ENCODE measurements around the gene ANKH. TPM values are rescaled to one million over a fixed set of nuclear protein-coding genes. Genes with fewer than 3 reads are reported as not detected.

The ANKH gene
- 10.4 and 22.1 TPM in 2 replicates for total RNA-seq

DNA sequence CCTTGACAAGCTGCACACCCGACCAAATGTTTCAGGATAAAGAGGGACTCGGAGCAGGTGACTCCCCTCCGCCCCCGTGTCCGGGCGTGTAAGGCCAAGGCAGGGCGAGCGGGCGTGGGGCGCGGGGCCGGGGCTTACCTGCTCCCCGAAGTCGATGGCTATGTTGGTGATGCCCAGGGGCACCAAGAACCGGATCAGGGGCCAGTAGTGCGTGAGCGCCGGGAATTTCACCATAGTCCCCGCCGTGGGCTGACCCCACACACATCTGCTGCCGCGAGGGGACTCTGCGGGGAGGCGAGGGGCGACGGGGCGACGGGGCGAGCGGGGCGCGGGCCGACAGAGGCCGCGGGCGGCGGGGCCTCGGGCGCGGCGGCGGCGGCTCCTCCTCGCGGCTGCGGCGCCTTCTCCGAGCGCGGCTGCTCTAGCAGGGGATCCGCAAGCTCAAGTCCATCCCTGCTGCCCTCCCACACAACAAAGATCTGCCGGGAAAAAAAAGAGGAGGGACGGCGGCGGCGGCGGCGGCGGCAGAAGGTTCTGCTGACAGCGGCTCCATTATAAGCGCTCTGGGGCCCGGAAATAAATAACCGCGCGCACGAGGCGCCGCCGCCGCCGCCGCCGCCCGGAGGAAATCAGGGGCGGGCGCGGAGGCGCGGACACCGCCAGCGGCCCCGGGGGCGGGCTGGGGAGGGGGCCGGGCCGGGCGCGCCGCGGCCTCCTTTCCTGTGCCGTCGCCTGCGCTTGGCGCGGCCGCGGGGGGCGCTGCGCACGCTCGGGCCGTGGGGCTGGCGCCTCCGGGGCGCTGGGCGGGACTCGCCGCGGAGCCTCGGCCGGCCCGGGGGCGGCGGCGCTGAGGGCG, at the start of gene ANKH:
ANKH (minus strand) TSS at position 565 of the 856 bp plus-strand sequence; CDS start at position 234, 331 bp downstream.

DNA sequence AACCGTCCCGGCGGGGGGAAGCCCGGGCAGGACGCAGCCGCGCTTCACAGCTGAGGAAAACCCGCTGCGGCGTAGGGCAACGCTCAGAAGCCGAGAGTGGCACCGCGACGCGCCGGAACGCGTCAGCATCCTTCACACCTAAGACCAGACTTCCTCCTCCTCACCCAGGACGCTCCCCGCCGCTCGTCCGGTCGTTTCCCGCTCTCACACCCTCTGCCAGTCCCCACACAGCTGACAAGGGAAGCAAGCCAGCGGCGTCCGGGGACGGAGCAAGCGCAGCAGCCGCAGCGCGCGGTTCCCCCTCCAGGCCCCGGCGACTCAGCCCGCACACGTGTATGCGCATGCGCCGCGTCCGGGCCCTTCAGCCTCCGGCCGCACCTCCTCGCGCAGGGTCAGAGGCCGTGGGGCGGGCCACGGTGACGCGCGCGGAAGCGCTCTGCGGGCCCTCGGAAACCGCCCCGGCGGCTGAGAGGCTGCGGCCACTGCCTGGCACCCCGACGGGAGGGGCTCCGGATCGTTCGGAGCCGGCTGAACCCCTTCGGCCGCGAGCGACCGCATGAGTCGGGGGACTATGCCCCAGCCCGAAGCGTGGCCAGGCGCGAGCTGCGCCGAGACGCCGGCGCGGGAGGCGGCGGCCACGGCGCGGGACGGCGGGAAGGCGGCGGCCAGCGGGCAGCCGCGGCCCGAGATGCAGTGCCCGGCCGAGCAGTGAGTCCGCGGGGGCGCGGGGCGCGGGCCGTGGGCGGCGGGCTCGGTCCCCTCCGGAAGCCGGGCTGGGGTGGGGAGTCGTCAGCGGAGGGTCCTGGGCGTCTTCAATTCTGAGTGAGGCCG, 207.1 kb downstream of the ANKH start, which contains the start of gene OTULIN:
OTULIN (plus strand) TSS at position 449 of the 831 bp plus-strand sequence; CDS start at position 557, 108 bp downstream.

Other genes with a start within 250 kb of the ANKH start
- gene OTULIN, start 207.1 kb downstream of the ANKH start, total RNA-seq: 11.2 and 15.2 TPM in 2 replicates